Measurements from ENCODE around the gene TSPEAR. TPM values are rescaled to one million over a fixed set of nuclear protein-coding genes. Genes with fewer than 3 reads are reported as not detected.
"Not testable (repeated sequence)": the region's sequence is repeated elsewhere in the genome, so short reads cannot be mapped to it uniquely, and the experiment has no call there.

The TSPEAR gene
- total and polyA plus RNA-seq, 8 donors, result 0.05 to 0.29 (median 0.12) TPM; not detected in 4

DNA sequence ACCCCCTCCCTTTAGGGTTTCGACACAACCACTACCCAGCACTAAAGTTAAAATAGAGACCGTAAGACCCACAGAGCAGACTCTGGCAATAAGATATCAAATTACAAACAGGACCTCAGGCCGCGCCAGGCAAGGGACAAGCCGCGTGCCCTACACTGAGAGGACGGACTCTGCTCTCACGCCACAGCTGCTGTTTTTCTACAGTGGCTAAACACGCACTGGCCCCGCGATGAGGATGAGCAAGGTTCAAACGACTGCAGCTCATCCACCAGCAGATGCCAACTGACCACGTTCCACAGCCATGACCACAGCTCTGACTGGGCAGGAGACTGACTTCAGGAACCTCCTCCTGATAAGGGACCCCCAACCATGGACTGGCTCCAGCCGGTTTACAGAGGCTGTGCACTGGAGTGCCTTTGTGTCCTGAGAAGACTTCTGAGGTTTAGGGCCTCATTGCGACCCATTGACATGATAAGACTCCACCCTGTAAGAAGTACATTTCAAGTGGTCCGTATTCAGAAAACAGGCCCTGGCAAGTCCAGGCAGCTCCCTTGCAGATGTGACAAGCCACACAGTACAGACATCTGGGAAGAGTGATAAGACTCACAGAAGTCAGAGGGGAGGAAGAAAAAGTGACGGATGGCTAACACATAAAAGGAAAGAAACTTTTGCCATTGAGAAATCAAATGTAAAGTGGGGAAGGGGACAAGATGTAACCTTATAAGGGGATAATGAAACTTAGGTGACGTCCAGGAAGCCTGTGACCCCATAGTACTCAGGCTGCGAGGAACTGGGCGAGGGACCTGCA is 117.6 kb downstream of the TSPEAR start:
- no peaks in the 10 kb centered on the region for H3K4me1 ChIP-seq
- no peak for TF ChIP-seq POLR2AphosphoS5 (IDR thresholded peaks at IDR 0.05)
- no peak for TF ChIP-seq CTCF (IDR thresholded peaks at IDR 0.05)
- no peak for TF ChIP-seq POLR2A (IDR thresholded peaks at IDR 0.05)
- no peak for TF ChIP-seq EP300 (IDR thresholded peaks at IDR 0.05)
- H3K9me3 ChIP-seq, result peaks cover 0 to 11% (median 1%) of the 10 kb centered on the region in 4 donors
- H3K36me3 ChIP-seq, result no peaks in the 10 kb centered on the region
- no peak for DNase-seq
- WGBS, 5 donors, result 33 to 55% (median 38%) methylated on average over 20 of the region's 20 CpGs
- H3K27me3 ChIP-seq, result peaks cover 0 to 52% (median 3%) of the 10 kb centered on the region in 3 donors
- H3K27ac ChIP-seq, result no peak overlapping the region
- intact Hi-C loops (cut with DNase I; ENCODE audit: low total_unique reads), result no loop called here
- H3K4me3 ChIP-seq, result no peak overlapping the region

DNA sequence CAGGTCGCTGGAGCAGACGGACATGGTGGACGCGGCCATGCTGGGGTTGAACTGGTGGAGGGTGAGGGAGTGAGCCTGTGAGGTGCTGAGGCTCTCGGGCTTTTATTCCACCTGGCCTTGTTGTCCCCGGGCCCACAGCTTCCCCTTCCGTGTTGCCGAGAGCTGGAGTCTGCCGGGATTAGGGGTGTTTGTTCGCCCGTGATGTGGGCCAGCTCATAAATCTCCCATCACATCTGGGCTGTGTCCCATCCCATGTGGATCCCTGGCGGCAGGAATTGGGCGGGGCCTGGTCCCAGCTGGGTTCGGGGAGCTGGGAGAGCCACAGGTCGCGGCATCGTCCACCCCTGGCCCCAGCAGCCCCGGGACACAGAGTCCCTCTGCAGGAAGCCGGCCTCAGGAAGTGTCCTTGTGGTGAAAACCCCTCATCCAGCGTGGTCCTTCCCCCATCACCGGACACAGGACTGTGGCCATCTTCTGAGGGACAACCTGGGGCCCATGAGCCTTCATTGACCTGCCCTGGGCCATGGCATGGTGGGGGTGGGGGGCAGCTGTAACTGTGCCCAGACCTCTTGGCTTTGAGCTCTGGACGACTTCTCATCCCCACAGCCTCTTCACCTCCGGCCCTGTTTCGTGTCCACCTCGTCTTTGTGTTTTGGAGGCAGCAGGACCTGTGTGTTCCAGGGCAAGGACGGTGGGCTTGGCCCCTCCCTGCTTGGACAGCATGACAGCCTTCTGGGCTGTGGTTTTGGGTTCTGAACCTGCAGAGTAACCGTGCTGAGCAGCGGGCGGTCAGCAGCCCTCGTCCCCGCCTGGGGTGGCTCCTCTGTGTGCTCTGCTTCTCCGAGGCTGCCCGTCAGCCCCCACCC is 118.7 kb downstream of the TSPEAR start, which contains the start of gene KRTAP10-6:
TSS of gene KRTAP10-6 (minus strand) at position 60 of the 866 bp plus-strand sequence. CDS start at position 39, 21 bp downstream.
- Histone ChIP-seq H3K4me1 (no peaks in the 10 kb centered on the region), H3K27me3 (peaks cover 0 to 49% (median 3%) of the 10 kb centered on the region in 3 donors), H3K9me3 (peaks cover 0 to under 1% (median 0%) of the 10 kb centered on the region in 4 donors), H3K27ac (no peak within 1 kb of the TSS), H3K36me3 (no peaks in the 10 kb centered on the region), H3K4me3 (no peak within 1 kb of the TSS)
- intact Hi-C loops (cut with DNase I; ENCODE audit: low total_unique reads), result no loop called here
- WGBS, 5 donors, result 62 to 73% (median 68%) methylated on average over 12 to 33 of the region's 33 CpGs
- no peak for DNase-seq
- no peak for TF ChIP-seq POLR2A (IDR thresholded peaks at IDR 0.05)
- TF ChIP-seq POLR2AphosphoS5 (IDR thresholded peaks at IDR 0.05), result no peak
- no peak for TF ChIP-seq CTCF (IDR thresholded peaks at IDR 0.05)
- TF ChIP-seq EP300 (IDR thresholded peaks at IDR 0.05), result no peak

DNA sequence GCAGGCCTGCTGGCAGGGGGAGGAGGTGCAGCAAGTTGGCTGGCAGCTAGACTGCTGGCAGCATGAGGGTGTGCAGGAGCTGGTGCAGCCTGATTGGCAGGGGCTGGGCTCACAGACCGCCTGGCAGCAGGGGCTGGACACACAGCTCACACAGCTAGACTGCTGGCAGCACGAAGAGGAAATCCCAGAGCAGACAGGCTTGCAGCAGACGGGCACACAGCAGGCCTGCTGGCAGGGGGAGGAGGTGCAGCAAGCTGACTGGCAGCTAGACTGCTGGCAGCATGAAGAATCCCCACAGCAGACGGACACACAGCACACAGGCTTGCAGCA is 119.6 kb downstream of the TSPEAR start:
- intact Hi-C loops (cut with DNase I; ENCODE audit: low total_unique reads); H3K9me3 ChIP-seq; H3K36me3 ChIP-seq; H3K4me3 ChIP-seq; H3K4me1 ChIP-seq; DNase-seq; H3K27ac ChIP-seq: not testable (repeated sequence)
- WGBS, 5 donors, result 10 to 43% (median 26%) methylated on average over 2 to 4 of the region's 4 CpGs
- peaks cover 0 to 49% (median 3%) of the 10 kb centered on the region in 3 donors for H3K27me3 ChIP-seq

- intact Hi-C loops (cut with DNase I; ENCODE audit: low total_unique reads), result not testable (repeated sequence)
- WGBS, 5 donors, result 53 to 64% (median 62%) methylated on average over 15 to 18 of the region's 19 CpGs
- peaks cover 0 to 50% (median 5%) of the 10 kb centered on the region in 3 donors for H3K27me3 ChIP-seq
Observed at GRCh38 chr21:44590897-44591800, 120.2 kb downstream of the TSPEAR start.

GRCh38 chr21:44590311-44590721 is 121.1 kb downstream of the TSPEAR start:
- no peak for TF ChIP-seq CTCF (IDR thresholded peaks at IDR 0.05)
- TF ChIP-seq EP300 (IDR thresholded peaks at IDR 0.05), result no peak
- no peak for TF ChIP-seq POLR2A (IDR thresholded peaks at IDR 0.05)
- TF ChIP-seq POLR2AphosphoS5 (IDR thresholded peaks at IDR 0.05), result no peak
- Histone ChIP-seq H3K27me3 (peaks cover 0 to 56% (median 10%) of the 10 kb centered on the region in 3 donors), H3K4me1 (no peaks in the 10 kb centered on the region), H3K4me3 (no peak overlapping the region), H3K36me3 (no peaks in the 10 kb centered on the region), H3K9me3 (peaks cover 0 to 7% (median 0%) of the 10 kb centered on the region in 4 donors), H3K27ac (no peak overlapping the region)
- intact Hi-C loops (cut with DNase I; ENCODE audit: low total_unique reads), result no loop called here
- DNase-seq, result no peak
- 75 to 87% (median 76%) methylated on average over 10 of the region's 10 CpGs for WGBS, 5 donors

More at GRCh38 chr21:44590897-44591800, 120.2 kb downstream of the TSPEAR start:
- not testable (repeated sequence) for H3K4me1 ChIP-seq, DNase-seq, H3K4me3 ChIP-seq, H3K27ac ChIP-seq, H3K36me3 ChIP-seq, H3K9me3 ChIP-seq
